Right renal pelvis (tissue), 4 donors: Measurements from ENCODE around the gene PPIL1. TPM values are rescaled to one million over a fixed set of nuclear protein-coding genes. Genes with fewer than 3 reads are reported as not detected.

ENCODE experiments used
- DNase-seq, 4 donors: peaks; one replicate each; pipeline ENCODE4 v3.0.0-alpha.2; 2013; ENCODE audit warnings: low read depth in 4 of 4, low spot score in 3 of 4, missing footprints in 1 of 4
- polyA plus RNA-seq, 4 donors: library from polyadenylated mRNA; unstranded; fragments of 120-200 nt; gene quantifications; one replicate each; pipeline ENCODE4 v1.2.1, GENCODE V29; 2013; ENCODE audit not compliant: insufficient read length in 4 of 4

The PPIL1 gene
- polyA plus RNA-seq, 4 donors: 52.8 to 65.0 (median 60.7) TPM

DNA sequence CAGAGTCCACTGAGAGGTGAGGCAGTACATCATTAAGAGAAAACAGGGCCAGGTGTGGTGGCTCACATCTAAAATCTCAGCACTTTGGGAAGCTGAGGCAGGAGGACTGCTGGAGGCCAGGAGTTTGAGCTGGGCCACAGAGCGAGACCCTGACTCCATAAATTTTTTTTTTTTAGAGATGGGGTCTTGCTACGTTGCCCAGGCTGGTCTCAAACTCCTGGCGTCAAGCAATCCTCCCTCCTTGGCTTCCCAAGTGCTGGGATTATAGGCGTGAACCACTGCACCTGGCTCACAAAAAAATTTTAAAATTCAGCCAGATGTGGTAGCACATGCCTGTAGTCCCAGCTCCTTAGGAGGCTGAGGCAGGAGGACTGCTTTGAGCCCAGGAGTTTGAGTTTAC is 17.3 kb downstream of the PPIL1 start:
- no peak for DNase-seq

DNA sequence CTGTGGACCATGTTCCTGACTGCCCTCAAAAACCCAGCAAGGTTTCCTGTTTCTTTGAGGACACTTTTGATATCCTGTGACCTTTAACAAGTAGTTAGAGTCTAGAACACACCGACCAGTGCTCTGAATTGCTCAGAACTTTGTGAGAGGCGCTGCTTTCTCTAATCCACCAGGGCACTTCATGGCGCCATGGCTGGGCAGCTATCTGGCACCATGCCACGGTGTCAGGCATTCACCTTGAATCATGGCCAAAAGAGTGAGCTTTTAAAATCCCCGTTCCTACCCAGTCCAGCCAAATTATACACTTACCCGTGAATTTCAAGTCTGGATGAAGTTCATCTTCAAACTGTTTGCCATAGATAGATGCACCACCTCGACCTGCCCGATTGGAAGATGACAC is 18.3 kb downstream of the PPIL1 start:
- DNase-seq: no peak

DNA sequence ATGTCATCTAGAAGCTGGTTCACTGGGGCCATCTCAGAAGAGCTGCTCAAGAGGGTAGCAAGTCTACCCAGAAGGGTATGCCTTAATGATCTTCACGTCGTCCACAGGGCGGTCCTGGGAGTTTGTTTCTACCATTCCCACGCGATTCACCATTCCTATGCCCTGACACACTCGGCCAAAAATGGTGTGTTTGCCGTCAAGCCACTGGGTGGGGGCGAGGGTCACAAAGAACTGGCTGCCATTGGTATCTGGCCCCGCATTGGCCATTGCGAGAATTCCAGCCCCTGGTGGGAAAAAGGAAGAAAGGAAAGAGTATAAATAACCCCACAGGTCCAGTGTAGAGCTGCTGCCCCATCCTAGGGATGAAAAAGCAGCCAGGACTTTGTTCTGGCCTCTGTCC is 18.9 kb downstream of the PPIL1 start:
- DNase-seq: no peak

DNA sequence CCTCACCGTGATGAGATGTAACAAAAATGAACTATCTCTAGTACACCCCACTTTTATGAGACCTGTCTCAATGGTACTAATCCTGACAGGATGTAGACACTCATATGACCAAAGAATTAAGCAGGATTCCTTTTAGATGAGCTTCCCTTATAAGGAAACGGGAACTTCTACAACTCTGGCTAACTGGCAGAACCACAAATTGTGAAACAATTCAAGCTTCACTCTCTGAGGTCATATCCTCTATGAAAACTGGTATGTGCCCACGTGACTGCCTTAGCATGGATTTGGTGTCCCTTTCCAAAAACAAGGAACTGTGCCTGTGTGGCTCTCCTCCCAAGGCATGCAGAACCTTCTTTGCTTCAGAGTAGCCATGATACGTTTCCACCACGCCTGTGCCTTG is 21.3 kb downstream of the PPIL1 start:
- DNase-seq: no peak

DNA sequence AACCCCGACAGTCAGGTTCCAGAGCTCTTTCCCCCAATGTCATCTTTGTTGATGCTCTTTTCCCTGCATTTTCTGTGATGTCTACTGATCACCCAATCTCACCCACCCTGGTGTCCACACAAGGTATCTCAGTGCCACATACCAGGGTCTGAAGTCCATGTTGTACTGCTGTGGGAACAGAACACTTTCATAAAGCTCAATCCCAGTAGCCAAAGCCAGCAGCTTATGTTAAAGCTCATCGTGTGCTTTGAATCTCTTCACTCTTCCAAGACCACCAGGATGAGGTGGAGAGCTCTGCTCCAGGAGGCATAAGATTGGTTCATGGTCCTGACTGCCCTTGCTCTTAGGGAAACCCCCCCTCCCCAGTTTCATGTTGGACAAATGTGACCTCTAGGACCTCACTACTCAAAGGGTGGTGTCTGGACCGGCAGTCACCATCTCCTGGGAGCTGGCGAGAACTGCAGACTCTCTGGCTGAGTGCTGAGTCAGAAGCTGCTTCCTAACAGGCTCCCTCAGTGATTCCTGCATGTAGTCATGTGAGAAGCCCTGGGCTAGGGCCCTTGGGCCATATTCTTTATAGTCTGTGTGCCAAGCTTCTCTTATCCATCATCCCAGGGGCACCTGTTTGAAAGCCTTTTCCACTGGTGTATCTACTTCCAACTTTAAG is 22.0 kb downstream of the PPIL1 start:
- no peak for DNase-seq

DNA sequence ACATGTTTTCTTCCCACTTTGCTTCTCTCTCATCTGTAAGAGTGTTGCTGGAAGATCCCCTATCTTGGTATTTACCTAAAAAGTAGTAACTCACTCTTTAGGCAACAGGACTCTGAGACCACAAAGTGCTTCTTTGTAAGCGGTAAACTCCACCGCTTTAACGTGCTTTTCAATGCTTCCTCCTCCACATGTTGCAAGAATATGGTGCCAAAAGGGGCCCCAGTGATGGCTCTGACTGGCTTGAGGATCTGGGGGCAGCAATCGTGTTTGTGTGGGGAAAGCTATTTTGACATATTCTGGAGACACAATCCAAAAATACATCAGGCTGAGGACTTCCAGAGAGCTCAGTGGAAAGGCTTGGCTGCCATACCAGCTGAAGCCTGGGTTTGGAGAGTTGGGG is 23.0 kb downstream of the PPIL1 start:
- DNase-seq: no peak

DNA sequence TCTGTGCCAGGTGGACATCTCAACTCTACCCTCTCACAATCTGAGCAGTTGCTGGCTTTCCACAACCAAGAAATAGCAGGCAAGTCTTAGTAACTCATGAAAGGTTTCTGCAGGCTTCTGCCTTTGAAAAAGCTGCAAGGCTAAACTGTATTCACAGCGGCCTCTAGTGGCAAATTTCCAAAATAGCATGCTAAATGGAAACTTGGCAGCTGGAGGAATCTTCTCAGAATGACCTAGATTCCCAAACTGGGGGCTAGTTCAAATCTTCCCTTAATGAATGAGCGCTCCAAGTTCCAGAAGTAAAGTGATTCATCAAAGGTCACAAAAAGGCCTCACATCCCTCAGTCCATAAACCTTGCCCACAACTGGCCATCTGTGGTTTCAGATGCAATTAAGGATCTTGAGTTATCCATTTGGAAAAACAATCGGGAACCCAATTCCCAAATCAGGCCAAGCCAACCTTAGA is 23.4 kb downstream of the PPIL1 start:
- no peak for DNase-seq

DNA sequence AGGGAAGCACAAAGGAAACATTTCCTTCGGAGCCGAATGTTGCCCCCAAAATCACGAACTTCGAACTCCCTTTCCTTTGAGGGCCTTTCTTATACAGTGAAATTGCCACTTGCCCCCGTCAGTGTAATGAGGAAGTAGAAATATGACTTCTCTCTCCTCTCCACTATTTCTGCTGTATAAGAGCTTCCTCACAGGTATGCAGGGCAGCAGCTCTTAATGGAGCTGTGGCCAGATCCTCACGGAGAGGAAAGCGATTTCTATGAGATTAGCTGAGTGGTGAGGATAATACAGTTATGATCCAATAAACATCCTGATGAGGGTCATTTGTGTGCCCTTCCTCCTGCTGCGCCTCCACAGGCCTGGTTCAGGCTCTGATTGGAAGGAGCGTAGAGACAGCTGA is 24.6 kb downstream of the PPIL1 start:
- DNase-seq: no peak

DNA sequence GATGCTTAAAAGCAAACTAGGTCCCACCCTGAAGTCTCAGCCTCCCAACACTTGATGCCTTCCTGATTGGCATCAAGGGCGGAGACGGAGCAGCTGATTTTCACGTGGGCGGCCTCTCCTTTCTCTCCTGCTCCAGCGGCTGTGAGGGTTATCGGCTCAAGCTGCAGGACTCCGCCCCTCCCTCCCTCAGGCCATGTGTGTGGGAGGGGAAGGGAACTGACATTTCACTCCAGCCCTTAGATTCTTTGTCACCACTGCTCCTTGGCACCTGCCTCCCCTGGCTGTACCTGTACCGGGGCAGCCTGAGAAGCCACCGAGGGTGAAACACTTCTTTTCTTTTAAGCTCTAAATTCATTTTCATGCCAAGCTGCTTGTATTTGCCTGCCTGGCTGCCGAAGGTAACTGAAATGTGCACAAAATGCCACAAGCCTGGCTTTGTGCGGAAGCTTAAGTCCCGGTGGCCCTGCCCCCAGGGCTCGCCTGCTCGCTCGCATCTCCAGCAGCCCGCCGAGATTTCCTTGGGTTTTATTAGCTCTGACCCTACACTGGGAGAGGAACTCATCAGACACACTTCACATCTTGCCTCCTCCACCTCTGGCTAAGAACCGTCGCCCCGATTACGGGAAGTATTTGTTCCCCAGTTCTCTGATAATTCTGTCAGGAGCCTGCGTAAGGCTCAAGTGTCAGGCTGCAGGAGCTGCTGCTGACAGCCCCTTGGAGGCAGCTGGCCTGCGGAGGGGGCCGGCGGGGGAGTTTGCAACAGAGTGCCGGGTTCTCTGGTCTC is 25.8 kb downstream of the PPIL1 start:
- DNase-seq: peak in 1 of 4 donors; percentile 73

DNA sequence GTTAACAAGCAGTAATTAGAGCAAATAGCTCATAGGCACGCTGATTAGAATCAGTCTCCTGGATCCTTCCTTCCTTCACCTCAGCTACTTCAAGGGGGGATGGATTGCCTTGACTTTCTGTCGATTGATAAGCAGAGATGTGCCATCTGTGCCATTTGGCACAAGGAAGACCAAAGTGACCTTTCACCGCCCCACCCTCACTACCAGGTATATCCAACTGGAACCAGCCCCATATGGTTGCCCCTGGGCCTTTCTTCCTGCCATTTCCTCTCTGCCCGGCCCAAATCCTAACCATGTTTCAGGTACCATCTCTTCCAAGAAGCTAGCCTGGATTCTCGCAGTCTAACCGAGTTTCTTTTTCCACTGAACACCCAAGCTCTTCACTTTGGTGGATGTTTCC is 26.6 kb downstream of the PPIL1 start:
- no peak for DNase-seq

DNA sequence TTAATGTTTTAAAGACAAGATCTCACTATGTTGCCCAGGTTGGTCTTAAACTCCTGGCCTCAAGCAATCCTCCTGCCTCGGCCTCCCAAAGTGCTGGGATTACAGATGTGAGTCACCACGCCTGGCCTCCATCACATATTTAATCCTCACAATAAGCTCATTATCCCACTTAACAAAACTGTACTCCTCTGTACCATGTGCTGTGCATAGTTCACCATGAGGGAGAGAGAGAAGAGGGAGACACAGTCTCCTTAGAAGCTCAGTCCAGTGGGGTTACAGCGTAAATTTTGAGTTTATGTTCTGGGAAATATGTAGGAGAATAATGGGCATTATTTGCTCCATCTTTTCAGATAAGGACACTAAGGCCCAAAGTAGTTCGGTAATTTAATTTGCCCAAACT is 27.5 kb downstream of the PPIL1 start:
- DNase-seq: no peak

DNA sequence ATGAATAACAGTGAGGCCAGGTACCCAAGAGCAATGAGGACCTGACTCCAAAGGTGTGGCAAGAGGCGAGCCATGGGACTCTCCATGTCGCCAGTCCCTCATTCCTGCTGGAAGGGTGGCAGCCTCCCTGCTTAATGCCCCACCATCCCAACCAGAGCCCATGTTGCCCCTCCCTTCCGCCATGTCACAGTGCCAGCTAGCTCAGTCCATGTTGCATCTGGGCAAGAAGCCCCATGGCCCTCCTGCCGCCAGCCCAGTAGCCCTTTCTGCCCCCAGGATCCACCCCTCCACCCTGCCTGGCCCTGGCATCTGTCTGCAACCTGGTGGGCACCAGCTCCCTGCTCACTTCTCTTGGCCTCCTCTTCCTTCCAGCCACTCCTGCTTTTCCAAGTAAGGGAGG is 29.4 kb downstream of the PPIL1 start:
- DNase-seq: no peak

DNA sequence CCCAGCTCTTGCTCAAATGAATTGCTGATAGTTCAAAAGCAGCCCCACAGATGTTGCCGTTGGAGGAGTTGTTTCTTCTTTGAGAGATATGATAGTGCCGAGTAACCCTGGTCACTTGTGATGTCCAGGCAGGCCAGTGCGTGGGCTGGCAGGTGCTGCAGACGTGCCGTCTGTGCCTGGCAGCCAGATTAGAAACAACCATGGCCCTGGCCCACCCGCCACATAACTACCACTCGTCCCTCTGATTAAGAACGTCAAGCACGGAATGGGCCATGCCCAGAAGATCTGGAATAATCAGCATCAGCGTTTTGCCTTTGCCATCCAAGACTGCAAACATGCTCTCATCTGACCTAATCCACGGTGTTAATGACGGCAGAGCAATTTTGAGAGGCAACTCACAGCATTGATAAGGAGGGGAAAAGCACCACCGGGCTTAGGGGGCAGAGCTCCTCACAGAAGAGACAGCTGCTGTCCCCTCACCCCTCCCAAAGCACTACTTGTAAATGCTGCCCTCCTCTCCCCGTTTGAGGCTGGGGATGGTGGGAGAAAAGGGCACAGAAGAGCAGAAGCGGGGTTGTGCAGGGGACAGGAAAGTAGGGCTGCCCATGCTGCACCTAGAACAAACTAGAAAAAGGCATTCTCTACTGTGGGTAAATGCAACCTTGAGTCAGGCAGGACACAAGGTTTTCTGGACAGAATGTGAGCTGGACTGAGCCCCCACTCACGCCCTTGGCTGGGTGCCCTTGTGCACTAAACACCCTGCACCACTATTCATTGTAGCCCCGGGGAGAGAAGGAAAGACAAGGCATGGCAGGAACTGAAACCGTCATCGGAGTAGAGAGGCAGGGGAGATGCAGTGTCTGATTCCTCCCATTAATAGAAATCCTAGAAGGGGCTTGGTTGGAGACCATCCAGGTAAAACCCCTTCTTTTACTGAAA is 30.1 kb downstream of the PPIL1 start:
- no peak for DNase-seq

DNA sequence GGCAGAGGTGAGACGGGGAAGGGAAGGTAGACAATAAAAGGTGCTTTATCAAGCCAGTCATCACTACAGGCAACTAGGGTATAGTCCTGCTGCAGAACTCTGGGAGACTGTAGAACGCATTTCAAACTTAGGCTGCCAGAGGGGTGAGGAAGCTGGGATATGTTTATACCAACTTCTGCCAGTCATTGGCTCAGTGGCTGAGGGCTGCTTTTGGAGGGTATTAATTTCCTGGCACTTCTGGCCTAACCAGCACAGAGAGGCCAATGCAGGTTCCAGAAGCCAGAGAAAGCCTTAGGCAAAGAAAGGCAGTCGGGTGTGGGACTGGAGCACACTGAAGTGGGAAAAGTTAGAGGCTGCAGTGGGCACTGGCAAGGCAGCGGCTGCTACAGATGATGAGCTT is 31.4 kb downstream of the PPIL1 start:
- DNase-seq: no peak

DNA sequence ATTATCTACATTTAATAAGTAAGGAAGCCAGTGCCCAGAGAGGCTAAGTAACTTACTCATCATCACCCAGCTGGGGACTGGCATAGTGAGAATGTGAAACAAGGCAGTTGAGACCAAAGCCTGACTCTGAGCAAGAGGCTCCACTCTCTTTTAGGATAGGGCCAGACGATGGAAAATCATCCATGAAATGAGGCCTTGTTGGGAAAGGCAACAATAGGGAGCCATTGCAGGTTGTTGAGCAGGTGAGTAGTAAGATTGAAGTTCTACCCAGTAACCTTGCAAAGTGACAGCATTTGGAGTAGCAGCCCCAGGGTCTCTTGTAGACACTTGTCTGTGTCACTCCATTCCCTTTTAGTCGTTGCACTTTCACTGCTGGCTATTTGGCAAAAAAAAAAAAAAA is 32.8 kb downstream of the PPIL1 start:
- DNase-seq: no peak

DNA sequence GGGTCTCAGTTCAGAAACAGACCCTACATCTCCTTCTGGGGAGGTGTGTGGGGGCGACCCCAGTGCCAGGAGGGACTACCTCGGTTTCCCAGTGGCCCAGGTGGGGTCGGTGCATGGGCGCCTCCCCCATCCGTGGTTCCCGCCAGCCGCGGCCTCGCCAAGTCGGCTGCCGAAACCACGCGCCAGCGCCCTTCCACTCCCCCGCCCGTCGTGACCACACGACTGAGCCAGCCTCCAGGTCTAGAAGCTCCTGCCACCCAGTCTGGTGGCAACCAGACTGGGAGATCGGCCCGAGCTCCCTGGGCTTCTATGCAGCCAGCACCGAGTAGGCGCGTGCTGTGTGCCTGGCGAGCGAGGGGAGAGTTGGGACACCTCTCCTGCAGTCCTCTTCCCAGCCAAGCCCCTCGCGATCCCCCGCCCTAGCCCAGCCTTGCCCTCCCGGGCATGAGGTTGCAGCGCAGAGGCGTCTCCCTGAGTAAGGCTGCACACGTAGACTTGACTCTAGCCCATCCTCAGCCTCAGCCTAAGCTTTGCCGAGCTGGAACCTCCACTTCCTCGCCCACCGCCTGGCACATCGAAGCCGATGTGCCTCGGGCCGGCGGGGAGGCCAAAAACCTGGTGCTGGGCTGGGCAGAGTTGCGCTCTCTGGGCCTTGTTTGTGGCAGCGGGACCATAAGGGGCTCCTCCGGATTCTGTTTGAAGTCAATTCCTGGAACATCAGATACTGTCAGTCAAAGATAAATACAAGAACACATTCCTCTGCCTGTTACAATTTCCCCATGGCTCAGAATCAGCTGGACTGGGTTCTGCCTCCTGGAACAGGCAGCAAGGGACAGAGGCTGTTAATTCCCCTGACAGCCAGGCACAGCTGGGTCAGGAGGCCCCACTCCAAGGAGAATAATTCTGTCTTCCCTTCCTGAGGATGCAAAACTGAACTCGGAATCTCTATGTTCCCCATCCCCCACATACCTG is 33.9 kb downstream of the PPIL1 start:
- no peak for DNase-seq

DNA sequence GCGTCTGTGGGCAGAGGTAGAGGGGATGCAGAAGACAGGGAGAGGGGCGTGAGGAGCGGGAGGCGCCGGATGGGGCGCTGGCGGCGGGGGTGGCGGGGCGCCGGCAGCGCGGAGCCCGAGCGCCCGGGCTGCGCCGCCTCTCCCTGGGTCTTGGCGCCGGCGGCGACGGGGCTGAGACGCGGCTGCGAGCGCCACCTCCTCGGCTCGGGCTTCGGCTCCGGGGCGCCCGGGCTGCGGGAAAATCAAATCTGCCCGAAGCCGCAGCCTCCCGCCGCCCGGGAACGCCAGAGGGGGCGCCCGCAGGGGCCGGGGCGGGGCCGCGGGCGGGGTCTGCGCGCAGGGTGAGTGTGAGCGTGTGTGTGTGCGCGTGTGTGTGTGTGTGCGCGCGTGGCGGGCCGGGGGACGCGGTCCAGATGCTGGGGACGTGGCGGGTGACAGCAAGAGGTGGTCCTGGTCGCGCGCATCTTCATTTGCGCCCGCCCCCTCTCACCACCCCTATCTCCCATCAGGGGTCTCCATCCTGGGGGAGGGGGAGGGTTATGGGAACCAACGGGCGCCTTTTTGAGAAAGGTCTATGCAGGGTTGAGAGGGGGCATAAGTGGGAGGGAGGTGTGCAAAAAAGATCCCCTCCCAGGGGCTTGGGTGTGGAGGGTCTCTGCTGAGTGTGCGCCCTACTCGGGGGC is 34.7 kb downstream of the PPIL1 start:
- DNase-seq: no peak

DNA sequence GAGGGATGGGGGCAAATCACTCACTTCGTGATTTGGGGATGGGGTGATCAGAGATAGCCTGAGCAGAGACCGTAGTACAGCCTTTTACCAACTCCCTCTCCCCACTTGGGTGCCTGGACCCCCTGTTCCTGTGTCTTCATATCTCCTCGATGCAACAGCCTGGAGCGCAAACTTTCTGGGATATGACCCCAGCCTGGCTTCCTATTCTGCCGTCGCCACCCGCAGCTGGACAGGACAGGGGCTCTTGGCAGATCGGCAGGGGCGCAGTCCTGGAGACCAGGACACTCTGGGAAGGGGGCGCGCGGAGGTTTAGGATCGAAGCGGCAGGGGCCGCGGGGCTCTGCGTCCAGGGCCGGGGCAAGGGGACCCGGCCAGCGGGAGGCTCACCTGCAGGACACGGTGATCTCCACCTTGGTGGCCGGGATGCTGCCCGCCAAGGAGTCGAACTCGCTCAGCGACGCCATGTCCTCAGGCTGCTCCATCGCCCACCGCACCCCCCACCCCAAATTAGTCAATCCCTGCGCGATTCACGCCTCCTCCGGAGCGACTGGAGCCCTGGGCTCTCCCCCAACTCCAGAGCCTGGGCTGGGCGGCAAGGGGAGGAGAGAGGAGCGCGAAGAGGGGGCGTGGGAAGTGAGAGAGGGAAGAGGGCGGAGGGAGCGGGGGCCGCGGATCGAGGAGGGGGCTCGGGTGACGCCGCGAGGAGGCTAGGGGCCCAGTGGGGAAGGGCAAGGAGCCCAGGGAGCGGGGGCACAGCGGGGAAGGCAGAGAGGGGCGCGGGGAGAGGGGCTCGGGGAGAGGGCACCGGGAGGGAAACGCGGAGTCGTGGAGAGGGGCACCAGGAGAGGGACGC is 35.5 kb downstream of the PPIL1 start, which contains the start of gene CPNE5:
Gene CPNE5, minus strand, starts transcription at position 549 of the 853 bp plus-strand sequence. Its CDS starts 67 bp downstream, at position 482.
- DNase-seq: no peak
